Activated CD8-positive, alpha-beta memory T cell treated with anti-CD3 and anti-CD28 coated beads for 24 hours (primary cell): ENCODE results near the gene FPGT.
A peak's percentile ranks its signal among the peaks of the same experiment; 100 is the strongest.
"Not testable (repeated sequence)": the region's sequence is repeated elsewhere in the genome, so short reads cannot be mapped to it uniquely, and the experiment has no call there.

Source experiments
- DNase-seq: peaks from one replicate; pipeline ENCODE4 v3.0.0-alpha.2; 2020

Gene FPGT

GRCh38 chr1:74197657-74198552, at the start of gene FPGT, which contains the start of gene LRRIQ3:
FPGT (plus strand) TSS chr1:74198242; CDS start chr1:74198279, 37 bp downstream.
LRRIQ3 (minus strand) TSS chr1:74198176; CDS start chr1:74183684, 14,492 bp downstream.
- peak; percentile 99 for DNase-seq

GRCh38 chr1:74160046-74160445, 38.0 kb upstream of the FPGT start:
- DNase-seq = no peak

- DNase-seq = no peak
Observed at GRCh38 chr1:74161497-74161896, 36.5 kb upstream of the FPGT start.

GRCh38 chr1:74162333-74162732, 35.7 kb upstream of the FPGT start:
- no peak for DNase-seq

GRCh38 chr1:74174423-74174822, 23.6 kb upstream of the FPGT start:
- DNase-seq = not testable (repeated sequence)

GRCh38 chr1:74180490-74180889, 17.6 kb upstream of the FPGT start:
- DNase-seq = no peak

- DNase-seq = no peak
Observed at GRCh38 chr1:74193908-74194307, 4.1 kb upstream of the FPGT start.

- DNase-seq = no peak
Observed at GRCh38 chr1:74195339-74195738, 2.7 kb upstream of the FPGT start.

GRCh38 chr1:74197255-74197654, 787 bp upstream of the FPGT start:
- no peak for DNase-seq

- DNase-seq = no peak
Observed at GRCh38 chr1:74199504-74199903, 1.5 kb downstream of the FPGT start.

GRCh38 chr1:74205266-74205665, 7.2 kb downstream of the FPGT start:
- DNase-seq = no peak

GRCh38 chr1:74215229-74215628, 17.2 kb downstream of the FPGT start:
- no peak for DNase-seq

- no peak for DNase-seq
Observed at GRCh38 chr1:74222701-74223100, 24.7 kb downstream of the FPGT start.

- DNase-seq = no peak
Observed at GRCh38 chr1:74223453-74223852, 25.4 kb downstream of the FPGT start.

- no peak for DNase-seq
Observed at GRCh38 chr1:74235153-74235552, 37.1 kb downstream of the FPGT start, which contains the start of gene TNNI3K. TNNI3K (plus strand) TSS chr1:74235387; CDS start chr1:74235452, 65 bp downstream.

GRCh38 chr1:74236440-74236839, 38.4 kb downstream of the FPGT start:
- no peak for DNase-seq

GRCh38 chr1:74237035-74237434, 39.0 kb downstream of the FPGT start:
- no peak for DNase-seq

GRCh38 chr1:74237787-74238186, 39.7 kb downstream of the FPGT start:
- no peak for DNase-seq

- DNase-seq = no peak
Observed at GRCh38 chr1:74245168-74245772, 47.2 kb downstream of the FPGT start.

GRCh38 chr1:74246315-74246714, 48.3 kb downstream of the FPGT start:
- DNase-seq = no peak

GRCh38 chr1:74247881-74248528, 50.0 kb downstream of the FPGT start:
- no peak for DNase-seq

GRCh38 chr1:74253243-74253824, 55.3 kb downstream of the FPGT start:
- DNase-seq = not testable (repeated sequence)
